BJ (cell line): ENCODE data around the gene SH3BP4. TPM values are rescaled to one million over a fixed set of nuclear protein-coding genes. Genes with fewer than 3 reads are reported as not detected.

Experiments used
- CTCF ChIA-PET: fragments of 350-600 bp; formaldehyde crosslinking; extraction: SDS; loops from one replicate; lab custom pipeline; 2021; ENCODE audit warnings: antibody characterized with exemption, inconsistent platforms; lab: Yijun Ruan, JAX
- POLR2A ChIA-PET: fragments of 300-600 bp; sonication (Branson Sonifier 250); formaldehyde crosslinking; extraction: SDS; loops from one replicate; lab custom pipeline; 2021; ENCODE audit warnings: antibody characterized with exemption; lab: Charles Lee
- DNase-seq: peaks from one replicate; pipeline ENCODE4 v3.0.0-alpha.2; 2011; ENCODE audit warnings: low read depth
- H3K27me3 ChIP-seq: 2 replicates; pipeline ENCODE4 v1.6.0; 2011; ENCODE audit warnings: low read length; ENCODE audit not compliant: control insufficient read depth, insufficient read depth
- H3K36me3 ChIP-seq: 2 replicates; pipeline ENCODE4 v1.5.1; 2011; ENCODE audit warnings: low read length; ENCODE audit not compliant: control insufficient read depth, insufficient read depth
- H3K4me3 ChIP-seq: 2 replicates; pipeline ENCODE4 v1.5.1; 2011; ENCODE audit warnings: low read depth, mild to moderate bottlenecking, control low read depth, low read length
- polyA plus RNA-seq: library from polyadenylated mRNA; depleted of rRNA; stranded (reverse); fragments of >200 nt; gene quantifications from 2 replicates; pipeline ENCODE4 v1.2.3, GENCODE V29; 2011
- TF ChIP-seq, protein P1 (sequence below): IDR thresholded peaks from 2 replicates; pipeline ENCODE4 v1.5.1; 2011; ENCODE audit warnings: low read depth, mild to moderate bottlenecking, control low read depth, inconsistent platforms, low read length, moderate library complexity; ENCODE audit not compliant: insufficient read depth

The SH3BP4 gene
- polyA plus RNA-seq, 1 experiment: 106 TPM

DNA sequence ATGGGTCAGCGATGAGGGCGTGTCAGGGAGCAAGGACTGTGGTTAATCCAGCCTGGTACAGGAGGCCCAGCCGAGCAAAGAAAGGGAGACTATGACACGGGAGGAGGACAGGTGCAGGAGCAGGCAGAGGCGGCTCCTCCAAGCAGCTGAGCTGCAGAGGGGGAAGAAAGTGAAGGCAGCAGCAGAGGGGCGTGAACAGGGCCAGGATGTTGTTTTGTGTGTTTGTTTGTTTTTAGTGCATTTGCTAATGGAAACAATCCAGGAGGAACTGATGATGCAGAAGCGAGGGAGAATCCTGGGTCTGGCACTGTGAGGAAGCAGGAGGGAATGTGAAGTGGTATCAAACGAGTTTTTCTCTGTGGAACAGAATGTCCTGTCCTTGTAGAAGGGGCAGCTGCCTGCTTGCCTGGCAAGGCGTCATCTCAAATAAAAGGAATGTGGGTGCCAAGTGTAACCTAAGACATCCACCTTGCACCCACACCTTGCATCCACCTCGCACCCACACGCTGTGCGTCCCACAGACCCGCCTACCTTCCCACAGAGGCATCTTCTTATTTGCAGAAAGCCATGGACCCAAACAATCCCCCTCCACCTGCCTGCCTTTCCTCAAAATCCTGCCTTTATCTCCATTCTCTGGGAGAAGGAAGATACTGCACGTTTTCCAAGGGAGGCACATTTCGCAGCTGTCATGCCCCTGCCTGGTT is 134.8 kb downstream of the SH3BP4 start:
- no peaks in the 10 kb centered on the region for H3K36me3 ChIP-seq
- POLR2A ChIA-PET: no interaction called here

DNA sequence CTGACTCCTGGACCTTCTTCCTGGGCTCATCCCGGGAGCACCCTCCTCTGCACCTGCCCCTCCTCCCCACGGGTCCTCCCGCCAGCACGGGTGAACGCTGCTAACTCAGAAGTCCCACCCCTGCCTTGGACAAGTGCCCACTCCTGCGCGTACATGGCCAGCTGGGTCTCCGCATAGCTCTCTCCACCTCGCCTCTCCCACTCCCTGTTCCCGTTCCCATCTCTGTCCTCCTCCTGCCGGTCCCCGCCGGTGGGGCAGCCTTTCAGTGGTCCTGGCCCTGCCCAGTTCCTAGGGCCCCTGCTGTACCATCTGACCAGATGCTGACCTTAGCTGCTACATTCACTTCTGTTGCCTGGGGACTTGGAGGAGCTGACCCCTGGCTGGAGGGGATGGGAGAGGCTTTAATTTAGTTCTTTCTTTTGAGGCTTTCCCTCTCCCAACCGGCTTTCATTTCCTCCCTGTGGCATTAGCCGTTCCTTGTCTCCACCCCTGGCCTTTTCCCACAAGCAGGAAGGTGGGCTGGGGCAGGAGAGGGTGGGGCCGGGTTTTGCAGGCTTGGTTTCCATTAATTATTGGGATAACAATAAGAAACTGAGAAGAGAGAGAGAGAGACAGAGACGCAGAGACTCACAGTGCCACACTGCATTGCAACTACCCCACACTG is 136.1 kb downstream of the SH3BP4 start:
- Histone ChIP-seq H3K4me3 (no peak overlapping the region), H3K27me3 (no peaks in the 10 kb centered on the region; the same call in 1 of the 2 replicates), H3K36me3 (no peaks in the 10 kb centered on the region)
- TF ChIP-seq, protein P1, sequence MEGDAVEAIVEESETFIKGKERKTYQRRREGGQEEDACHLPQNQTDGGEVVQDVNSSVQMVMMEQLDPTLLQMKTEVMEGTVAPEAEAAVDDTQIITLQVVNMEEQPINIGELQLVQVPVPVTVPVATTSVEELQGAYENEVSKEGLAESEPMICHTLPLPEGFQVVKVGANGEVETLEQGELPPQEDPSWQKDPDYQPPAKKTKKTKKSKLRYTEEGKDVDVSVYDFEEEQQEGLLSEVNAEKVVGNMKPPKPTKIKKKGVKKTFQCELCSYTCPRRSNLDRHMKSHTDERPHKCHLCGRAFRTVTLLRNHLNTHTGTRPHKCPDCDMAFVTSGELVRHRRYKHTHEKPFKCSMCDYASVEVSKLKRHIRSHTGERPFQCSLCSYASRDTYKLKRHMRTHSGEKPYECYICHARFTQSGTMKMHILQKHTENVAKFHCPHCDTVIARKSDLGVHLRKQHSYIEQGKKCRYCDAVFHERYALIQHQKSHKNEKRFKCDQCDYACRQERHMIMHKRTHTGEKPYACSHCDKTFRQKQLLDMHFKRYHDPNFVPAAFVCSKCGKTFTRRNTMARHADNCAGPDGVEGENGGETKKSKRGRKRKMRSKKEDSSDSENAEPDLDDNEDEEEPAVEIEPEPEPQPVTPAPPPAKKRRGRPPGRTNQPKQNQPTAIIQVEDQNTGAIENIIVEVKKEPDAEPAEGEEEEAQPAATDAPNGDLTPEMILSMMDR: no peak
- ChIA-PET CTCF (interaction anchor here (0.7 kb wide), 1 partner anchor 28 kb away, joined by 3 read pairs; no protein-coding TSS in a partner anchor), POLR2A (no interaction called here)
- no peak for DNase-seq

More for the DNA sequence above, 134.8 kb downstream of the SH3BP4 start:
- CTCF ChIA-PET: no interaction called here
- DNase-seq: no peak
- no peak overlapping the region for H3K4me3 ChIP-seq
- TF ChIP-seq, protein P1: no peak
- H3K27me3 ChIP-seq: no peaks in the 10 kb centered on the region; the same call in 1 of the 2 replicates

DNA sequence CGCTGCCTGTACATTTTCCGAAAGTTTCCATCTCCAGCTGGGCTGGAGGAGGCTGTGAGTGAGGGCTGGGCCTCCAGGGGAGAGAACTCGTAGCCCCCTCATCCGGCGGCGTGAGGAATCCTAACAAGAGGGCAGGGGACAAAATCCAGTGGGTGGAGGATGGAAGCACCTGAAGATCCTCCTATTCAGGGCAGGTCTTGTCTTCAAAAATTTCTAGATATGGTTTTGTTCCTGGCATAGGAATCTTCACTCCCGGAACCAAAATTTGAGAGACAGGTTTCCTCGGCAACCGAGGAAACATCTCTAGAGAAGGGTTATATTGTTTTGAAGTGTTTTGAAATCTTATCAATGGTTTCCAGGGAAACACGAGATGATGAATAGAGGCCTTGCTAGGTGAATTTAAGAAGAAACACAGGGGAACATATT is 136.7 kb downstream of the SH3BP4 start:
- Histone ChIP-seq H3K4me3 (no peak overlapping the region), H3K36me3 (no peaks in the 10 kb centered on the region), H3K27me3 (no peaks in the 10 kb centered on the region; the same call in 1 of the 2 replicates)
- TF ChIP-seq, protein P1: no peak
- no peak for DNase-seq
- CTCF ChIA-PET: no interaction called here
- POLR2A ChIA-PET: no interaction called here

DNA sequence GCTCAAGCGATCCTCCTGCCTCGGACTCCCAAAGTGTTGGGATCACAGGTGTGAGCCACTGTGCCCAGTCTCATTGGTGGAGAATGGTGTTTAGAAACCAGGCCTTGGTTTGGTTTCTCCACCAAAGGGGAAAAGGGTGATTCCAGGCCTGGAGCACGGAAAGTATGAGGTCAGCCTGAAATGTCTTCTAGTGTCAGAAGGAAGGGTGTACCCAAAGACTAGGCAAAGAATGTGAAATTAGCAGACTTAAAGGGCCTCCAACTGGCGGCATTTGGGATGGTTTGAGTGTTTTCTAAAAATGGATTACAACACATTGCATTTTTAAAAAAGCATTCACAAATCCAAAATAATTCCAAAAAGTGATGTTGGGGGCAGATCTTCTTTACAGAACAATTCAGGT is 139.6 kb downstream of the SH3BP4 start:
- ChIA-PET POLR2A (no interaction called here), CTCF (no interaction called here)
- no peak for DNase-seq
- TF ChIP-seq, protein P1: no peak
- no peaks in the 10 kb centered on the region for H3K36me3 ChIP-seq
- H3K27me3 ChIP-seq: no peaks in the 10 kb centered on the region; the same call in 1 of the 2 replicates
- H3K4me3 ChIP-seq: no peak overlapping the region

DNA sequence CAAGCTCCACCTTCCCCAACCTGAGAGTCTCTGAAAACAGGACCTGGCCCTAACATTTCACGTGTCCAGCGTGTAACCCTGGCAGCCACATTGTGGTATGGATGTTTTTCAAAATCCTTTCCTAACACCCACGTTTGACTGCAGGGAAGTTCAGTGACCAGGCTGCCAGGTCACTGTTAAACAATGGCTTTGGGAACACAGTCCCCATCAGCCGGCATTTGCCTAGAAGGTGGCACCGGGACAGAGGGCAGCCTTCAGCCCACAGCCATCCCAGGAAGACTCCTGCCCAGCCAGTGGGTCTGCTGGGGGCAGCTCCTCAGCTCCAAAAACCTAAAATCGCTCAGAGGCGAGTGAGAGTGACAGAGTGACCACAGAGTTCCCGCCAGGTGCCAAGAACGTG is 140.2 kb downstream of the SH3BP4 start:
- no peak for DNase-seq
- POLR2A ChIA-PET: no interaction called here
- TF ChIP-seq, protein P1: no peak
- Histone ChIP-seq H3K4me3 (no peak overlapping the region), H3K36me3 (no peaks in the 10 kb centered on the region), H3K27me3 (no peaks in the 10 kb centered on the region)
- CTCF ChIA-PET: no interaction called here
